Adrenal gland (tissue), 12 donors: Measurements from ENCODE around the gene NXPE1. TPM values are rescaled to one million over a fixed set of nuclear protein-coding genes. Genes with fewer than 3 reads are reported as not detected.

Experiments
- DNase-seq, 7 donors: peaks; one replicate each; pipeline ENCODE4 v3.0.0-alpha.2; 2019 to 2020
- H3K27ac ChIP-seq, 5 donors: fragments of 200-600 bp; sonication (generic) in 4 of 5; 1 replicate in 3 of 5; 2 replicates in 2 of 5; pipeline versions ENCODE4 v1.5.1 to v1.8.0; 2016 to 2020; ENCODE audit warnings: mild to moderate bottlenecking in 1 of 5
- H3K27me3 ChIP-seq: fragments of 200-600 bp; 2 replicates; pipeline ENCODE4 v1.8.0; 2021
- H3K36me3 ChIP-seq, 2 donors: fragments of 200-600 bp; replicated peaks in 1 of 2; 1 replicate in 1 of 2; 2 replicates in 1 of 2; pipeline versions ENCODE4 v1.5.1 to v1.8.0; 2018 to 2022
- H3K4me1 ChIP-seq, 2 donors: fragments of 200-600 bp; replicated peaks in 1 of 2; 1 replicate in 1 of 2; 2 replicates in 1 of 2; pipeline versions ENCODE4 v1.5.1 to v1.8.0; 2018 to 2021
- H3K4me3 ChIP-seq, 4 donors: fragments of 200-600 bp; sonication (generic) in 3 of 4; one replicate each; pipeline ENCODE4 v1.5.1; 2016 to 2018
- H3K9me3 ChIP-seq, 3 donors: fragments of 200-600 bp; sonication (generic) in 1 of 3; replicated peaks in 1 of 3; 1 replicate in 2 of 3; 2 replicates in 1 of 3; pipeline versions ENCODE4 v1.5.1 to v1.8.0; 2016 to 2021
- CTCF ChIP-seq, 6 experiments: fragments of 450-650 bp in 4 of 6; fragments of 200-600 bp in 2 of 6; sonication (generic) in 1 of 6; IDR thresholded peaks; 1 replicate in 5 of 6; 2 replicates in 1 of 6; pipeline versions ENCODE4 v1.5.1 to v1.8.0; 2016 to 2021; ENCODE audit warnings: antibody characterized with exemption in 6 of 6, mild to moderate bottlenecking in 2 of 6, moderate library complexity in 1 of 6
- POLR2A ChIP-seq, 2 donors: fragments of 450-650 bp; IDR thresholded peaks; one replicate each; pipeline ENCODE4 v1.6.1; 2017; ENCODE audit warnings: antibody characterized with exemption in 2 of 2, mild to moderate bottlenecking in 2 of 2, moderate library complexity in 1 of 2
- WGBS, 4 donors: extraction: QIAGEN DNeasy Blood & Tissue Kit in 2 of 4; methylation state at CpG; one replicate each; pipeline versions ENCODE4 v1.1.5 to v1.1.7; 2013 to 2017; 5-methylcytosine and 5-hydroxymethylcytosine counted together
- intact Hi-C, 2 donors: fragments of 100-400 bp; cut with DNase I; formaldehyde crosslinking; loops; one replicate each; pipeline versions ENCODE4 v1.14.1 to v1.15.0; 2022 to 2023
- polyA plus RNA-seq, 3 donors: library from polyadenylated mRNA; stranded (reverse); fragments of 200-250 nt in 2 of 3; fragments of 350-450 nt in 1 of 3; fragmentation: Illumina TruSeq in 1 of 3; extraction: RNeasy Lipid Tissue Mini Kit (QIAGEN cat#74804) in 1 of 3; gene quantifications; one replicate each; pipeline ENCODE4 v1.2.3, GENCODE V29; 2013 to 2014
- total RNA-seq, 9 donors: library from RNA; depleted of rRNA in 4 of 9; stranded (reverse); fragments of >200 nt in 4 of 9; fragments of 120-200 nt in 1 of 9; fragmentation: NEBNext Ultra II Directional in 1 of 9; extraction: Animal tissue kit (Norgen Biotek cat#: 25700) in 1 of 9; gene quantifications; one replicate each; pipeline versions ENCODE4 v1.1.0 to v1.2.4, GENCODE V29; 2013 to 2023
- donor health status: healthy with polysubstance abuse.
- donor health status: Bipolar disorder and iron deficiency.
- donor health status: DM: yes; HTN: yes; CAD: no.
- donor health status: DM: no; HTN: no; CAD: no.
- donor health status: DM: no; HTN: no; CAD: no.
- donor health status: DM: yes; HTN: yes; CAD: no.

The NXPE1 gene
- total and polyA plus RNA-seq, 12 donors = 0.15 TPM; not detected in 11

DNA sequence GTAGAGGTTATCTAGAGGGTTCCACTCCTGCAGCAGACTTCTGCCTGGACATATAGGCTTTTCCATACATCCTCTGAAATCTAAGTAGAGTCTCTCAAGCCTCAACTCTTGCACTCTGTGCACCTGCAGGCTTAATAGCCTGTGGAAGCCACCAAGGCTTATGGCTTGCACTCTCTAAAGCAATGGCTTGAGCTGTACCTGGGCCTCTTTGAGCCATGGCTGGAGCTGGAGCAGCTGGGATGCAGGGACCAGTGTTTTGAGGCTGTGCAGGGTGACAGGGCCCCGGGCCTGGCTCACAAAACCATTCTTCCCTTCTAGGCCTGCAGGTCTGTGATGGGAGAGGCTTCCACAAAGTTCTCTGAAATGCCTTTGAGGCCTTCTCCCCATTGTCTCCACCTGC, 38.8 kb upstream of the NXPE1 start:
- no peak overlapping the region for H3K4me3 ChIP-seq
- DNase-seq = no peak
- WGBS, 4 donors = 60 to 87% (median 78%) methylated on average over 1 of the region's 1 CpG
- no peaks in the 10 kb centered on the region for H3K27me3 ChIP-seq
- TF ChIP-seq CTCF (IDR thresholded peaks at IDR 0.05) = no peak
- TF ChIP-seq POLR2A (IDR thresholded peaks at IDR 0.05) = no peak
- H3K27ac ChIP-seq = no peak overlapping the region
- intact Hi-C loops = no loop called here
- H3K9me3 ChIP-seq = no peaks in the 10 kb centered on the region
- H3K4me1 ChIP-seq = no peaks in the 10 kb centered on the region
- H3K36me3 ChIP-seq = no peaks in the 10 kb centered on the region

DNA sequence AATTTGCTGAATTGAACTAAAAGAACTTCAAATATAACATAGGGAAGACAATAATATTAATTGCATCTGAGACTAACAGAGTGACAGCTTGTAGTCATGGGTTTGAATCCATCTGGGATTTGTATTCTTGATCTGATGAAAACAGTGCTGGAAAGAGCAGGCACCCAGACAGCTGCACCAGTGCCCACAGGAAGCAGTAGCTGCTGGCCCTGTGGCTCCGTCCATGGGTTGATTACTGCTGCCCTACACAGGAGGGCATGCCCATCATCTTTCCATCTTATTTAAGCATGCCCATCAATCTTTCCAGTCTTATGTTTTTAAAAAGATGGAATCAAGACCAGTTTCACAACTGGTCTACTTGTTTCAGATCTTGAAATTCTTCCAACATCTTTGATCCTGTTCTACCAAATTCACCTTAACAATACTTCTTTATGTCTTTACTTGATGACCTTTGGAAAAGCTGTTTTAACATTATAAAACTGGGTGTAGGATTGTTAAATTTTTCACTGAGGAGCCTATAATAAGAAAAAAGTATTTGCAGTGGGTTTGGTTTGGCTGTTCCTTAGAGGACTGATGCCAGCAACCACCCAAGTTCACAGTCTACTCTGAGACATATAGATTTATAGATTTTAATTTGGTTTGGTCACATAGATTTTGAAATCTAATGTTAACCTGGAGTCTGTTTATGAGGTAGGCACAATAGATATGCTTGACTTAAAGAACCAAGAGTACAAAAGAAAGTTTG, 36.7 kb upstream of the NXPE1 start:
- TF ChIP-seq POLR2A (IDR thresholded peaks at IDR 0.05) (no peak), CTCF (IDR thresholded peaks at IDR 0.05) (no peak)
- Histone ChIP-seq H3K27ac (no peak overlapping the region), H3K4me3 (no peak overlapping the region), H3K9me3 (no peaks in the 10 kb centered on the region), H3K27me3 (no peaks in the 10 kb centered on the region), H3K36me3 (no peaks in the 10 kb centered on the region), H3K4me1 (no peaks in the 10 kb centered on the region)
- DNase-seq = no peak
- intact Hi-C loops = no loop called here
- WGBS, 4 donors = 25 to 70% (median 56%) methylated on average over 1 of the region's 1 CpG

GRCh38 chr11:114595571-114595970, 35.9 kb upstream of the NXPE1 start, which contains the start of gene NXPE4:
Gene NXPE4 (minus strand): TSS chr11:114595786. CDS start chr11:114594759, 1,027 bp downstream.
- no peak within 1 kb of the TSS for H3K27ac ChIP-seq
- intact Hi-C loops = no loop called here
- H3K36me3 ChIP-seq = no peaks in the 10 kb centered on the region
- no peak for TF ChIP-seq POLR2A (IDR thresholded peaks at IDR 0.05)
- TF ChIP-seq CTCF (IDR thresholded peaks at IDR 0.05) = no peak
- H3K27me3 ChIP-seq = no peaks in the 10 kb centered on the region
- 64 to 70% (median 65%) methylated on average over 2 of the region's 2 CpGs for whole genome bisulfite sequencing, 4 donors
- H3K4me1 ChIP-seq = no peaks in the 10 kb centered on the region
- no peak within 1 kb of the TSS for H3K4me3 ChIP-seq
- H3K9me3 ChIP-seq = no peaks in the 10 kb centered on the region
- DNase-seq = no peak

DNA sequence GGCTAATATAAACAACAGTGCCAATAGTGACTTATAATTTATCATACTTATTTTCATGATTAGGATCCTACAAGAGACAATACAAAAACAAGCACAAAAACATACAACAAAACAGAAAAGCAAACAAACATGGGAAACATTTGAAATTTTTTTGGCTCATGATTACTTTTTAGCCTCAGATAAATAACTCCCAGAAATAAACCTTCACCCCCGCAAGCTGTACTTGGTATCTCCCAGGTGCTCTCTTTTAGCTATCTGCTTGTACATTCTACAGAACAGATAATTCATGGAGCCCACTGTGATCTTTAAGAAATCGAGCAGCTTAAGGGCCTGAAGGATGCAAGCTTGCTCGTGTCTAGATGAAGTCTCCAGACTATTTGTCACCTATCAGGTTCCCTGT, 35.0 kb upstream of the NXPE1 start:
- intact Hi-C loops = no loop called here

More for the DNA sequence above, 35.0 kb upstream of the NXPE1 start:
- Histone ChIP-seq H3K27ac (no peak overlapping the region), H3K4me1 (no peaks in the 10 kb centered on the region), H3K4me3 (no peak overlapping the region), H3K36me3 (no peaks in the 10 kb centered on the region), H3K9me3 (no peaks in the 10 kb centered on the region), H3K27me3 (no peaks in the 10 kb centered on the region)
- TF ChIP-seq CTCF (IDR thresholded peaks at IDR 0.05) (no peak), POLR2A (IDR thresholded peaks at IDR 0.05) (no peak)
- 60 to 69% (median 62%) methylated on average over 3 of the region's 3 CpGs for WGBS, 4 donors
- no peak for DNase-seq
